Measurements from ENCODE around the gene NCL.

GRCh38 chr2:231472816-231473215 lies 8.5 kb upstream of the NCL start:
- TF ChIP-seq POLR2A (IDR thresholded peaks at IDR 0.05; ENCODE audit: low read depth, low read length) (no peak), POLR2AphosphoS5 (IDR thresholded peaks at IDR 0.05; ENCODE audit: low read depth, low read length) (no peak), SPI1 (IDR thresholded peaks at IDR 0.05; ENCODE audit: low read depth, low read length) (no peak)
